GM12878 (cell line): ENCODE measurements around the gene GOLGA2. TPM values are rescaled to one million over a fixed set of nuclear protein-coding genes. Genes with fewer than 3 reads are reported as not detected.

ENCODE experiments used
- ATF3 ChIP-seq: IDR thresholded peaks from 2 replicates; pipeline ENCODE4 v1.6.1; 2011; ENCODE audit warnings: low read depth, mild to moderate bottlenecking, low read length, moderate library complexity, borderline replicate concordance; ENCODE audit errors: extremely low read depth
- ATF7 ChIP-seq: fragments of 450-650 bp; IDR thresholded peaks from 2 replicates; pipeline ENCODE4 v1.6.1; 2016; ENCODE audit warnings: low read depth, mild to moderate bottlenecking
- BCLAF1 ChIP-seq: fragments of 450-650 bp; IDR thresholded peaks from 2 replicates; pipeline ENCODE4 v1.6.1; 2017; ENCODE audit warnings: antibody characterized with exemption, mild to moderate bottlenecking, moderate library complexity
- EP300 ChIP-seq, 2 experiments: fragments of 150-350 bp in 1 of 2; IDR thresholded peaks; 2 replicates each; pipeline ENCODE4 v1.6.1; 2011 to 2012; ENCODE audit warnings: low read depth in 2 of 2, low read length in 2 of 2, borderline replicate concordance in 1 of 2, improper control_type of control experiment in 1 of 2, inconsistent platforms in 1 of 2; ENCODE audit not compliant: control insufficient read depth in 1 of 2
- FOXK2 ChIP-seq: fragments of 450-650 bp; IDR thresholded peaks from 2 replicates; pipeline ENCODE4 v1.6.1; 2017; ENCODE audit warnings: mild to moderate bottlenecking, moderate library complexity
- HCFC1 ChIP-seq: fragments of 150-350 bp; IDR thresholded peaks from 2 replicates; pipeline ENCODE4 v1.6.1; 2014; ENCODE audit warnings: low read length
- HDGF ChIP-seq: fragments of 450-650 bp; IDR thresholded peaks from 2 replicates; pipeline ENCODE4 v1.6.1; 2016; ENCODE audit warnings: antibody characterized with exemption
- LARP7 ChIP-seq: fragments of 450-650 bp; IDR thresholded peaks from 2 replicates; pipeline ENCODE4 v1.6.1; 2017; ENCODE audit warnings: mild to moderate bottlenecking
- NBN ChIP-seq: fragments of 450-650 bp; IDR thresholded peaks from 2 replicates; pipeline ENCODE4 v1.6.1; 2016
- POLR2A ChIP-seq: IDR thresholded peaks from 2 replicates; pipeline ENCODE4 v1.6.1; 2011; ENCODE audit warnings: low read depth, mild to moderate bottlenecking, low read length
- POLR2AphosphoS5 ChIP-seq: IDR thresholded peaks from 2 replicates; pipeline ENCODE4 v1.6.1; 2011; ENCODE audit warnings: mild to moderate bottlenecking, low read length, inconsistent platforms
- PRDM15 ChIP-seq: fragments of 450-650 bp; formaldehyde crosslinking; IDR thresholded peaks from 2 replicates; pipeline ENCODE4 v1.4.0; 2020; ENCODE audit warnings: mild to moderate bottlenecking, moderate library complexity
- RAD51 ChIP-seq: fragments of 450-650 bp; IDR thresholded peaks from 2 replicates; pipeline ENCODE4 v1.6.1; 2016; ENCODE audit warnings: moderate library complexity, mild to moderate bottlenecking, inconsistent platforms
- RELA ChIP-seq: fragments of 450-650 bp; IDR thresholded peaks from 2 replicates; pipeline ENCODE4 v1.8.0; 2014; ENCODE audit warnings: borderline replicate concordance; ENCODE audit not compliant: partially characterized antibody
- REST ChIP-seq: IDR thresholded peaks from 2 replicates; pipeline ENCODE4 v1.6.1; 2012; ENCODE audit warnings: mild to moderate bottlenecking, low read depth, low read length
- TCF12 ChIP-seq: IDR thresholded peaks from 2 replicates; pipeline ENCODE4 v1.6.1; 2011; ENCODE audit warnings: low read depth, mild to moderate bottlenecking, low read length
- YY1 ChIP-seq: IDR thresholded peaks from 2 replicates; pipeline ENCODE4 v1.6.1; 2011; ENCODE audit warnings: low read depth, mild to moderate bottlenecking, low read length
- polyA plus RNA-seq, 11 experiments: library from polyadenylated mRNA; depleted of rRNA in 4 of 11; unstranded in 6 of 11; stranded (reverse) in 5 of 11; fragments of >200 nt; fragmentation: Nextera tagmentation in 4 of 11; fragmentation: Illumina TruSeq in 1 of 11; extraction: Ambion mirVana in 4 of 11; extraction: Trizol in 1 of 11; gene quantifications; 1 replicate in 1 of 11; 2 replicates in 10 of 11; pipeline versions ENCODE4 v1.2.1 to v1.2.3, GENCODE V29; 2011 to 2016; ENCODE audit warnings: inconsistent platforms in 2 of 11, missing spikeins in 2 of 11, low read depth in 1 of 11
- total RNA-seq, 4 experiments: library from RNA; depleted of rRNA in 3 of 4; stranded (reverse); fragments of >200 nt in 3 of 4; fragmentation: Illumina TruSeq in 1 of 4; extraction: Trizol in 1 of 4; gene quantifications; 2 replicates each; pipeline versions ENCODE4 v1.2.1 to v1.2.3, GENCODE V29; 2013 to 2021

The GOLGA2 gene
- total and polyA plus RNA-seq, 10 of the 15 experiments (the other 5 are each of a cell fraction or from before 2014, with no cell fraction given) = 5.9 to 32.6 (median 19.7) TPM

GRCh38 chr9:128276008-128276573, 284 bp upstream of the GOLGA2 start, which contains the start of gene SWI5 (continued):
- TF ChIP-seq BCLAF1 = no peak
- TF ChIP-seq PRDM15 (CRISPR knock-in tag) = no peak
- no peak for TF ChIP-seq EP300 (IDR thresholded peaks at IDR 0.05; ENCODE audit: borderline replicate concordance in 1 of 2, control insufficient read depth in 1 of 2, low read depth in 2 of 2, low read length in 2 of 2)
- TF ChIP-seq REST = no peak
- TF ChIP-seq ATF3 = no peak
- TF ChIP-seq POLR2AphosphoS5 = peak; percentile 98
- TF ChIP-seq TCF12 = peak; percentile 17; the same call in 1 of the 2 replicates
- peak; percentile 50 for TF ChIP-seq YY1
- peak; percentile 80 for TF ChIP-seq LARP7
- TF ChIP-seq HDGF = peak; percentile 80
- TF ChIP-seq FOXK2 = no peak
- no peak for TF ChIP-seq RELA
- TF ChIP-seq POLR2A = peak; percentile 99
- TF ChIP-seq NBN = 0 out of 2 replicates have a peak, but pooled peaks have one; percentile 37
- TF ChIP-seq HCFC1 = no peak; the same call in 1 of the 2 replicates
- peak; percentile 75 for TF ChIP-seq RAD51
- TF ChIP-seq ATF7 = 0 out of 2 replicates have a peak, but pooled peaks have one; percentile 25
